DMS 273 treated with DMSO at 0.1 percent for 48 hours (cell line): ENCODE measurements around the gene CXCL17.

Experiments
- DNase-seq: peaks from one replicate; lab custom pipeline; 2025; lab: John Stamatoyannopoulos, UW

The CXCL17 gene

DNA sequence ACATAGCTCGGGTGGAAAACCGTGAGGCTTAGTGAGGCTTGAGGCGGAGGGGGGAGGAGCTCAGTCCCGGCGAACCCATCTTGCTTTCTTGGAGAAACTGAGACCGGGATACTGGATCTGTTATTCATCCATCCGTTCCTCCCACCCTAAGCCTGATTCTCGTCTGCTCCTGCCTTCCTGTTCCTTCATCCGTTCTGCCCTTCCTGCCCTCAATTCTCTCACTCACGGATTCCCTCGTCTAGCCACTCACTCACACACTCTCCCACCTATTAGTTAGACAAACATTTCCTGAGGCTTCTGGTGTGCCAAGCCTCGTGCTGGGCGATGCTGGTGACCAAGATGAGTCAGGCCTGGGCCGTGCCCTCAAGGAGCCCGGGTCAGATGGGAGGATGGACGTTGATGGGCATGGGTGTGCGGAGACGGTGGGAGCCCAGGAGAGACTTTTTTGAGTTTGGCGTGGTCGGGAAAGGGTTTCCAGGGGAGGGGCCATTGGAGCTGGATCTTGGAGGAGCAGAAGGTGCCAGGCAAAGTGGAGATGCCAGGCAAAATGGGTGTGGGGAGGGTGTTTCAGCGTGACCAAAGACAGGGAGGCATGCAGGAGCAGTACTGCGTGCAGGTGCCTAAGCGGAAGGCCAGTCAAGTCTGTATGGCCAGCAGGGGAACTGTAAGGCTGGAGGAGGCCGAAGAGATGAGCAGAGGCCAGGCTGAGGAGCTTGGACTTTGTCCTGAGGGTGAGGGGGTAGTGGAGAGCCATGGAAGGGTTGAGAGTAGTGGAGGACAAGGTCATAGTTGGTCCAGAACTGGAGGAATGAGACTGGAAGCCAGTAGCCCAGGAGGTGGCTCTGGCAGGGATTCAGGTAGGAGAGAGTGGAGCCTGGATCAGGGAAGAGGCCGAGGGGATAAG lies 45.2 kb downstream of the CXCL17 start:
- DNase-seq, result no peak

DNA sequence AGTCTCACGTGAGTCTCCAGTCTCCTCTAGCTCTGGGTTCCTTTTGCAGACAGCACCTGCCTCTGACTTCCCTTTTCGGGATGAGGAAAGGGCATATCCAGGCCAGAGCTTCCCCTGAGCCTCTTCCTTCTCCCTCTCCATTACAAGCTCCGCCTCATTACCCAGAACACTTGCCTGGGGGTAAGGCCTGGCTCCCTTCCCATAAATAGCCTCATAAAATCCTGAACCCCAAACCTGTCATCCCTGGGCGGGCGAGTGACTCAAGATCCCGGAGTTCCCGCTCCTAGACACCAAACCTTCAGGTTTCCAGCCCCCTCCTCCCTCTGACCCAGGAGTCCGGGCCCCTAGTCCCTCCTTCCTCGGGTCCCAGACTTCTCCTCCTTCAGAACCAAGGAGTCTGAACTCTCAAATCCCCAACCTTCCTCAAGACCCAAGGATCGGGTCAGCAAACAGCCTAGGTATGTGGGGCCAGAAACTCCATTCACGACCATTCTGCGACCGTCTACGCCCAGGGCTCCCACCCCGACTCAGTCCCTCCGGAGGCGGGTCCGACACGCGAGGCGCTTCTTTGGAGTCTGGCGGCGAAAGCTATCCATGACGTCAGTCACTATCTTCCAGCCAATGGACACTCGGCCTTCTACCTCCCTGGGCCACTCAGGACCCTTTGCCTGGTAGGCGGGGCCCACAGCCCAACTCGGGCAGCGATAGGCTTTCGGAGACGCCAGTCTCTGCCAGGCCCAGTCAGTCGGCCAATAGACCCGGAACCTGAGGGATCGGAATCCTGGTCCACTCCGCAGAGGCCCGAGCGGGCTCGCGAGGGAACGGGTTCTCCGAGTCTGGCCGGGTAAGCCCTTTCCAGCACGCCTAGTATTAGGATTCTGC lies 46.1 kb downstream of the CXCL17 start:
- DNase-seq, result peak; percentile 95

DNA sequence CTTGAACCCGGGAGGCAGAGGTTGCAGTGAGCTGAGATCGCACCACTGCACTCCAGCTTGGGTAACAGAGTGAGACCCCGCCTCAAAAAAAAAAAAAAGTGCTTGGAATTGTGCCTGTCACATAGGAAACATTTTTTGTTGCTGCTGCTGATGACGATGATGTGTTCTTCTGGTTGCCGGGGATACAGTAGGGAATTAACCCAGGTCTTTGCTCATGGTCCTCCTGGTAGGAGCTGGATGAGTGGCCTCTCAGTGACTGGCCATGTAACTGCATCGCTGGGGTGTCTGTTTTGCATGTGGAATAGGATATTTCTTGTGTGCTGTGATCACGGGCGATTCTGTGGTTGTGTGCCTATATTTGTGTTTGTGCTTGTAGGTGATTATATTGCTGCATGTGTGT lies 48.0 kb downstream of the CXCL17 start:
- no peak for DNase-seq

DNA sequence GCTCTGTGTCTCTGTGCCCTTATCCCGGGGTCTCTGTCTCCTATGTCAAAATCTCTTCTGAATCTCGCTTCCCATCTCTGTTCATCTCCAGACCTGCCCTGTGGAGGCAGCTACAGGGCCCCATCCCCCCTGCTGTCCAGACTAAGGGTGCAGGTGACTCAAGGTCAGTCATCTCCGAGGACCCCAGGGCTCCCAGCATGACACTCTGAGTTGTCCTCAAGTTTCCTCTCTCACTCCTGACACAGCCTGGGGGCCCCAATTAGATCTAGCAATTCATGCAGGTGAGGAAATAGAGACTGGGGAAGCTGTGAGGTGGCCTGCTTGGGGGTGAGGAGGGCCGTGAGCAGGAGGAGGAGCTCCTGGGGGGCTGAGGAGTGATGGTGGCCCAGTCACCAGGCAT lies 50.6 kb downstream of the CXCL17 start:
- no peak for DNase-seq

DNA sequence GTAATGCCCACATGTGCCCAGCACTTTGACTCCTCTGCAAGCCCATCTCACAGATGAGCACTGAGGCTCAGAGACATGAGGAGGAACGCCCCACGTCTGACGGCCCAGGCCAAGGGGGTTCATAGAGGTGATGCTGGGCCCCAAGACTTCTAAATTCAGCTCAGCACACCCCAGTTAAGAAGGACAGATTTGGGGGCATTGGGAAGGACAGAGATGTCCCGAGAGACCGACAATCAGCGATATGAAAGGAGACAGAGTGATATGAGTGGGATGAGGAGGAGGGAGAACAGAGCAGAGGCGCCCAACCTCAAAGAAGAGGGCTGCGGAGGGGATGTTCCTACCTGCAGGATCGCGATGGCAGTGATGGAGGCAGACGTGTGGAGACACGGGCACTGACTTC lies 52.8 kb downstream of the CXCL17 start, which contains the start of gene CNFN:
TSS of gene CNFN (minus strand) at position 399 of the 400 bp plus-strand sequence. CDS start 1,260 bp downstream, outside the sequence.
- DNase-seq, result no peak

DNA sequence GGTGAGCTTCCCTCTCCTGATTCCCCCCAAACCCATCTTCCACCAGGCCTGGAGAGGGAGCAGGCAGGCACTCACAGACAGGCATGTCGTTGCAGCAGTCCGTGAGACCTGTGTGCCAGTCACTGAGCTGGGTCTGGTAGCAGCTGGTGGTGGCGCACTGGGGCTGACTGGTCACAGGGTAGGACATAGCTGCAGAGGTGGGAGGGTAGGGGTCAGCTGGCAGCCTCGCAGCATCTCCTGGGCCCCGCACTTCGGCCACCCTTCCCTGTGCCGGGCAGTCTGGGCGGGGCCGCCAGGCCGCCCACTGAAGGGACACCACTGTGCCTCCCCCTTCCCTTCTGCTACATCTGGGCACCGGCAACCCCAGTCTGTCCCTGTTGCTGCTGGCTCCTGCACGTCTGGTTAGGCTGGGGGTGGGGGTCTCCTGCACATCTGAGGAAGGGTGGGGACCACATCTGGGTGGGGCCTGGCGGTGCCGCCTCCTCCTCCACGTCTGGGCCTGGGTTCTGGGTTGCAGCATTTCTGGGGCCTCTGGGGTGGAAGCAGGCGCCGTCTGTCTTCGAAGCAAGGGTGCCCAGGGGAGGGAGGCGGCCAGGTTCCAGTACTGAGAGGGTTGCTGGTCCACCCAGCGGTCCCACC lies 53.8 kb downstream of the CXCL17 start:
- no peak for DNase-seq

DNA sequence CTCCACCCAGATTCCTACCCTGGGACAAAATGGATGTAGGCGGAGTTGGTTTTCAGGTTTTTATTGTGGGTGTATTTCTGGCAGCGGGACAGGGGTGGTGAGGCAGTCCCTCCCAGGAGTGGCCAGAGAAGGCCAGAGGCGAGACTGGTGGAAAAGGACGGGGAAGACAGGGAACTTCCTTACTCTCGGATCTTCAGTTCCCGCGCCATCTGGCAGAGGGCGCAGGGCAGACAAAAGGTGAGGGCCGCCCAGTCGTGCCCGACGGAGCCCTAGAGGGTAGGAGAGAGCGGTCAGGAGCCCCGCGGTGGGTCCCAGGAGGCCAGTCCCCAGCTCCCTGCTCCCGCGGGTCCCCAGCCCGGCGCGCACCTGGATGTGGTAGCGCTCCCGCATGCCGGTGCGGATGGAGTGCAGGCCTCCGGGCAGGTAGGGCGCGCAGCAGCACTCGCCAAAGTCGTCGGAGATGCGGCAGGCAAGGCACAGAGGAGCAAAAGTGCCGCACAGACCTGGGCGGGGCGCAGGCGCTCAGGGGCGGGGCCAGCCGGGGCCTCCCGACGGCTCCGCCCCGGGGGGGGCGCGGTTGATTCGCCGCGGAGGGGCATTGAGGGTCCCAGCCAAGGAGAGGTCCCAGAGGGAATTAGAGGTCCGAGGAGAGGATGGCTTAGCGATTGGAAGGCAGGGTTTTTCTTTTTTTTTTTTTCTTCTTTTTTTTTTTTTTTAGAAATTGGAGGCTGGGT lies 55.6 kb downstream of the CXCL17 start:
- DNase-seq, result peak; percentile 32

DNA sequence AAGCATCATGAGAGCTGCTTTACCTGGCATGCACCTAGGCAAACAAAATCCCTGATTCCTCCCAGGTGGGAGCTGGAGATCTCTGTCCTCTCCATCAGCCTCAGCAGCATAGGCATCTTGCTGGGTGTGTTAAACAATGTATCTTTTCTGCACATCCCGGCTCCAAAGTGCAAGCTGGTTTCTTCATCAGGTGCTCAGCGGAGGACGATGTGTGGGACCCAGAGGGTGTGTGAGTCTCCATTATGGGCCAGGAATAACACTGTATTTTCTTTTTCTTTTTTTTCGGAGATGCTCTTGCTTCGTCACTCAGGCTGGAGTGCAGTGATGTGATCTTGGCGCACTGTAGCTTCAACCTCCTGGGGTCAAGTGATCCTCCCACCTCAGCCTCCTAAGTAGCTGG lies 62.6 kb downstream of the CXCL17 start:
- no peak for DNase-seq
